Non-pigmented ciliary epithelial cell (primary cell): ENCODE results near the gene PRR12.
"Not testable (repeated sequence)": the region's sequence is repeated elsewhere in the genome, so short reads cannot be mapped to it uniquely, and the experiment has no call there.

Experiments used
- DNase-seq: peaks from one replicate; pipeline ENCODE4 v3.0.0-alpha.2; 2010; ENCODE audit warnings: low read depth

The PRR12 gene

GRCh38 chr19:49616532-49616931 is 25.6 kb downstream of the PRR12 start:
- no peak for DNase-seq

- DNase-seq: no peak
Measured at GRCh38 chr19:49616945-49617344, 26.0 kb downstream of the PRR12 start.

GRCh38 chr19:49617860-49618259 is 26.9 kb downstream of the PRR12 start:
- DNase-seq: not testable (repeated sequence)

- no peak for DNase-seq
Measured at GRCh38 chr19:49624967-49625910, 34.3 kb downstream of the PRR12 start.

GRCh38 chr19:49626226-49626625 is 35.2 kb downstream of the PRR12 start:
- no peak for DNase-seq

GRCh38 chr19:49629659-49630058 is 38.7 kb downstream of the PRR12 start:
- DNase-seq: no peak

DNA sequence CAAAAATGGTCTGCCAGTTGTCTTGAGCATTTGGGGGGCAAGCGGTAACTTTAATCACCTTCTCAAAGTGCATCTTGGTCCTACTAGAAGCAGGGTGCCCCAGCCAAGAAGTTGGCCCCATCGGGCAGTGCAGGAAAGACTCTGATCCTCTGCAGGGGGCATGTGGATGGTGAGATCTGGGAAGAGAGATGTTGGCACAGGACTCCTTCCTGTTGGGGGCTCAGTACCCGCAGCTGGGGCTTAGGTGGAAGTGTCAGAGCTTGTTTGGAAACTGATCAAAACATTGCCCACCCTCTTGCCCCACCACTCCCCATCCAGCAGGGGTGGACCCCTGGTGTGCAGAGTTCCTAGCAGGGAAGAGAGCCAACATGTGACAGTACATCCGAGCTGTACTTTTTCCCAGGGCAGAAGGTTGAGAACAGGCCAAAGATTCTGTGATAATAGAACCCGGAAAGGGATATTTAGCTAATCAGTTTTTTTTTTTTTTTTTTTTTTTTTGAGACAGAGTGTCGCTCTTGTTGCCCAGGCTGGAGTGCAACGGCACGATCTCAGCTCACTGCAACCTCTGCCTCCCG is 40.1 kb downstream of the PRR12 start:
- no peak for DNase-seq

GRCh38 chr19:49631610-49632192 is 40.7 kb downstream of the PRR12 start:
- no peak for DNase-seq

- DNase-seq: no peak
Measured at GRCh38 chr19:49632576-49632975, 41.6 kb downstream of the PRR12 start.

DNA sequence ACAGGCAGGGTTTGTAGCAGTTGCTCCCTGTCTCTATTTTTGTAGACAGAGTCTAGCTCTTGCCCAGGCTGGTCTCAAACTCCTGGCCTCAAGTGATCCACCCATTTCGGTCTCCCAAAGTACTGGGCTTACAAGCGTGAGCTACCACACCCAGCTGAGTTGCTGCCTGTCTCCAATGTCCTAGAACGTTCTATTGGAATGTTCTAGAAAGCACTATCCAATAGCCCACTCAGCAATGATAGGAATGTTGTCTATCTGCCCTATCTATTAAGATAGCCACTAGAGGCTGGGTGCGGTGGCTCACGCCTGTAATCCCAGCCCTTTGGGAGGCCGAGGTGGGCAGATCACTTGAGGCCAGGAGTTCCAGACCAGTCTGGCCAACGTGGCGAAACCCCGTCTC is 42.3 kb downstream of the PRR12 start:
- not testable (repeated sequence) for DNase-seq

GRCh38 chr19:49635530-49636232 is 44.7 kb downstream of the PRR12 start:
- DNase-seq: no peak

DNA sequence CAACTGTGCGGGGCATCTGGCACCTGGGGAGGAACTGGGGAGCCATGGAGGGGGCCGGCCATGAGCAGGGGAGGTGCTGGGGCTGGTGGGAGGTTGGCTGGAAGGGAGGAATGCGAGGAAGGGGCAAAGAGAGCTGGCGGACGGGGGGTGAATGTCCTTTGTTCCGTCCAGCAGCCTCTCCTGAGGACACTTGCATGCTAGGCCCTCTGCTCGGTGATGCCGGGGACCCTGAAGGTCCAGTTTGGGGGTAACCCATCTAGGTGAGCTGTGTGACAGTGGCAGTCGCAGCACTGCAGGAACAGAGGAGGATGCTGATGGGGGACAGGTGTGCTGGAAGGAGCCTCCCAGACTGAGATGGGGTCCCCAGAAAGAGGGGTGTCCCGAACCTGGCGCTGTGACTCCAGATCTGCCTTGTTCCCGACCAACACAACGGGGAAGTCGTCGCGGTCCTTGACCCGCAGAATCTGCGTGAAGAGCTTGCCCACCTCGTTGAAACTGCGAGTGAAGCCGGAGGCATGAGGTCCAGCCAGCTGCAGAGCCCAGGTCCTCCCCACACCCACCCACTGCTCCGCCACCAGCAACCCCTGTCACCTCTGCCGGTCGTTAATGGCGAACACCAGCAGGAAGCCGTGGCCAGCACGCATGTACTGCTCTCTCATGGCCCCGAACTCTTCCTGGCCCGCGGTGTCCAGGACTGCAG is 45.4 kb downstream of the PRR12 start:
- no peak for DNase-seq

DNA sequence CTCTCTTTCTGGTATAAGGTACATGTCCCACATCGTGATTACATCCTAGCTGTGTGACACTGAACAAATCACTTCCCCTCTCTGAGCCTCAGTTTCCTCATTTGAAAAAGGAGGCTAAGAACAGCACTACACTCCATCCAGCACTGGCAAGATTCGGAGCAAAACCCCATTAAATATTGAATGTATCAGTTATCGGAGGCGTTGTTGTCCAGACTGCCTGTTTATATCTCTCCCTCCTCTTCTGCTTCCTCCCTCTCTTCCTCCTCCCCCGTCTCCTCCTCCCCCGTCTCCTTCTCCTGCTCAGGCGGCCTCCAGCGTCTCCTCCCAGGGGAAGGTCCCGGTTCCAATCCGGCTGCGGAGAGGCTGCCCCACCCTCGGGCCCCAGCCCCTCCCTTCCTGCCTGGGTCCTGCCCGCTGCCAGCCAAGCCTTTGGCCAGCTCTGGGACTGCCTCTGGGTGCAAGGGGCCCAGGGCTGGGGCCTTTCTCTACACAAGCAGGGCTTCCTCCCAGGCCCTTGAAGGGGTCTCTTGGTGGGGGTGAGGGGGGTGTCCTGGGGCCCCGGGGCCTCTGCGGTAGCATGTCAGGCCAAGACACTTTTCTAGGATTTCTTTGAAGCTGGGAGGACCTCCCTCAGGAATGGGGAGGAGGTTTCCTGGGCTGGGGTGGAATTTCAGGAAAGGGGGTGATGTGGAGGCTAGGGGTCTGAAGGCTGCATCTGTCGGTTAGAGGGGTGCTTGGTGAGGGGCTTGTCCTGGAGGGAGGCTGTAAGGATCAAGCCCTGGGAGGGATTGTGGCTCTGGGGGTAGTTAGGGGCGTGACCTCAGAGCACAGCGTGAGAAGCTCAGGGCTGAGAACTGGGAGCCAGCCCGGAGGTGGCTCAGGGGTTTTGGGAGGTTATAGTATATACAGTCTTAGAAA is 47.1 kb downstream of the PRR12 start:
- no peak for DNase-seq

DNA sequence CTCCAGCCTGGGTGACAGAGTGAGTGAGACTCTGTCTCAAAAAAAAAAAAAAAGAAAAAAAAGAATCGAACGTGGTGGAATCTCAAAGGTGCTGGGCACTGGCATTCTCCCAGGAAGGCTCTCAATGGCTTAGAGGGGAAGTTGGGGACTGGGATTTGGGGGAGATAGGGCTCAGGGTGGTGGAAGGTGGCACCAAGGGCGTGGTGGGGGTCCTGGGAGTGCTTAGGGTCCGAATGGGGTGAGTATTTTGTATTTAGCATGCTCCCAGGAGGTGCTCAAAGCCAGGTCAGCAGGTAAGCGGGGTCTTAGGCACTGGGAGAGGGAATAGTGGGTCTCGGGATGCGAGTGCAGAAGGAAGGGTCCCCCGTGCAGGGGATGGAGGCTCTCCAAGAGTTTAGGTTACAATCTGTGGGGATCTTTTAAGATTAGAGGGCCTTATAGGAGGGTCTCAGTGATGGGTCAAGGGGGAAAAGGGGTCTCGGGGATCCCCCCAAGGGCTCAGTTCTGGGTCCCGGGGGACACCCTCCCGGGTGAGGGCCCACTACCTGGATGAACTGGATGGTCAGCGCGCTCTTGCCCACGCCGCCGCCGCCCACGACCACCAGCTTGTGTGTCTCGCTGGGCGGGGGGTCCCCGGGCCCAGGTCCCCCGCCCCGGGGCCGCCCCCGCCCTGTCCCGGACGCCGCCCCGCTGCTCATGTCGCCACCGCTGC is 48.6 kb downstream of the PRR12 start:
- DNase-seq: no peak

DNA sequence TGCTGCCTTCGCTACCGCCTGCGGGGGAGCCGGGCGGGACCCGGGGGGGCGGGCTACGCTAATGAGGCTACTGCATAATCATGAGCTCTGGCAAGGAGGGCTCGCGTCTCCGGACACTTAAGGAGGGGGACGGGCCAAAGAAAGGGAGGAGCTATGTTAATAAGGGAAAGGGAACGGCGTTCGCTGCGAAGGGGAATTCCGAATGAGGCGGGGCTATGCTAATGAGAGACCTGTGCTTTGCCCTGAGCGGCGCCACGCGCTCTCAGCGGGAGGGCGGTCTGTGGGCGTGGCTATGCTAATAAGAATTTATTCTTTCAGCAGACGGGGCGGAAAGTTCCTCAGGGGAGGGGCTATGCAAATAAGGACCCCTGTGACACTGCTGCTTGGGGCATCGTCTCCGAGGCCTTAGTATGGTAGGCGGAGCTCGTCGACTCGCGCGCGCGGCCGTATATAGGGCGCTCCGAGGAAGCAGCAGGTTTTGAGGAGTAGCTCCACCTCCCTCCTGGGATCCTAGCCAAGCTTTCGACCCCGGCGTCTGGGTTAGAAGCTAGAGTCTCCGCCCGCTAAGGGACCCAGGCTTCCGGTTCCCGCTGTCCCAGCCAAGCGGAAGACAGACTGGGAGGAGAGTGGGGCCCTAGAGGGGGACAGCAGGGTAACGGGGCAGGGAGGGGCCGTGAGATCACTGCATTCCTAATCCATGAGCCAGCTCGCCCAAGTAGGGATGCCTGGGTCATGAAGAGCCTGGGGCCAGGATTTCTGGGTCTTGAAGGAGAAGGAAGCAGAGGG is 49.3 kb downstream of the PRR12 start, which contains the start of gene RRAS:
RRAS (minus strand) TSS at position 31 of the 786 bp plus-strand sequence. CDS start 45 bp downstream, outside the sequence.
- peak; percentile 99 for DNase-seq

DNA sequence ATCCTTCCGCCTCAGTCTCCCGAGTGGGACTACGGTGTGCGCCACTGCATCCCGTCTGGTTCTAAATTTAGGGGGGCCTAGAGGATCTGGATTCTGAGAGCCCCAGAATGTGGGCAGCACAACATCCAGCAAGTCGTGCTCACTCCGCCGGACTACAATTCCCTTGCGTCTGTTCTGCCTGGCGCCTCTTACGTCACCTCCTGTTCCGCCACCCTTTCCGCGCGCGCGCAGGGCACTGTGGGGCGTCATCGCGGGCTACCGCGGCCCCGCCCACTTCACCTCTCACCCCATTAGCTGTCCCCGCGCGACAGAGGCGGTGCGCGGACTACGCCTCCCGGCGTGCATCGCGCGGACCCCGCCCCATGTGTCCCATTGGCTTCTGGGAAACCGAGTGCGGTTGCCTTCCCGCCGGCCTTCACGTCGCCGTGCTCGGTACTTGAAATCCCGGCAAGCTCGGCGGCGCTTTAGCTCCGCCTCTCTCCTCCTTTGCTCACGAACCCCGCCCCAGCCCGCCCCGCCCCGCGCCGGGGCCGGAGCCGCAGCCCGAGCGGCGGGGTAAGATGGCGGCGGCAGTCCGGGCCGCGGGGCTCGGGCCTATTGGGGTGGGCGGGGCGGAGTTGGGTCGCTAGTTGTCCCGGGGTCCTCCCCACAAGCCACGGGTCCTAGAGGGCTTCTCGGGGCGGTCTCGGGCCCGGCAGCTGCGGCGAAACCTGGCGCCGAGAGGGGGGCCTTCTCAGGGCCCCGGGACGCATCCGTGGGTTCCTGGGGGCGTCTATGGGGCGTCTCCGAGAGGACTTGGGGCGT is 50.9 kb downstream of the PRR12 start, which contains the start of gene SCAF1:
SCAF1 (plus strand) TSS at position 522 of the 804 bp plus-strand sequence. CDS start 2,818 bp downstream, outside the sequence.
- peak; percentile 97 for DNase-seq

- DNase-seq: no peak
Measured at GRCh38 chr19:49642492-49643035, 51.6 kb downstream of the PRR12 start.

DNA sequence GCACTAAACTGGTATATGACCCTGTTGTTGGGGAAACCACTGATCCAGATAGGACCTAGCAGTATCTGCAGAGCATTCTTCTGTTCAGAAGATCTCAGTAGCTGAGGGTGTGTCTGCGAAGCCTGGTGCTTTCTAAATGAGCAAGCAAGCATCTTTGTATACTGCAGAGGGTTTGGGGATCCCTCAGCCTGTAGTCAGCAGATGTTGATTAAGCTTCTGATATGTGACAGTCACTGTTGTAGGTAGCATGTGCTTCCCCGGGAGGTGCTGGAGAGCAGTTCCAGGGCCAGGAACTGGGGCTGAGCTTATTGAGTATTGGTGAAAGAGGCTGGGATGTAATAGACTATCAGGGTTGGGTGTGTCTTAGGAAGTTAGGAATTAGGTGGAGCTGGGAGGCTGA is 52.5 kb downstream of the PRR12 start:
- DNase-seq: no peak
